Neural progenitor cell (in vitro differentiated cells): ENCODE data around the gene RALGAPA2.

ENCODE experiments used
- EZH2 ChIP-seq: fragments of 200-600 bp; sonication (generic); IDR thresholded peaks from 2 replicates; pipeline ENCODE4 v1.6.1; 2017; ENCODE audit warnings: antibody characterized with exemption, mild to moderate bottlenecking, moderate library complexity
- EZH2phosphoT487 ChIP-seq: fragments of 200-600 bp; sonication (generic); IDR thresholded peaks from 2 replicates; pipeline ENCODE4 v1.6.1; 2017; ENCODE audit warnings: antibody characterized with exemption
- TF ChIP-seq, protein P1 (sequence below): fragments of 200-600 bp; sonication (generic); IDR thresholded peaks from 2 replicates; pipeline ENCODE4 v1.5.1; 2017; ENCODE audit warnings: antibody characterized with exemption, mild to moderate bottlenecking

DNA sequence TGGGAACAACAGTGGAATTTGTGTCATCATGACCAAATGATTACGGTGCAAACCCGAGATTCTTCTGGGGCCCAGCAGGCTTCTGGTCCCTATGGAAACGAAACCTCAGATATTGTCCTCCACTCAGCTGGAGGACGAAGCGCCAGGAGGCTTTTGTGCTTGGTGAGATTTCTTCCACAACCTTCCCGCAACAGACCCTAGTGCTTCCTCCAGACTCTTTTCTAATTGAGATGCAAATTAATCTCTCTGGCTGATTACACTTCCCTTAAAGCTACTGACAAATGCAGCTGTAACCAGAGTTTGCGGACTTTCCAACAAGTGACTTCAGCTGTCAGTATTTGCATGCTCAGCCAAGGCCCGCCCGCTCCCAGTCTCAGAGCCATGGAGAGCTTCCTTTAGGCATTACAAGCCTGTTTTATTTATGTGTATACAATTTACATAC, 248.5 kb downstream of the RALGAPA2 start:
- TF ChIP-seq, protein P1, sequence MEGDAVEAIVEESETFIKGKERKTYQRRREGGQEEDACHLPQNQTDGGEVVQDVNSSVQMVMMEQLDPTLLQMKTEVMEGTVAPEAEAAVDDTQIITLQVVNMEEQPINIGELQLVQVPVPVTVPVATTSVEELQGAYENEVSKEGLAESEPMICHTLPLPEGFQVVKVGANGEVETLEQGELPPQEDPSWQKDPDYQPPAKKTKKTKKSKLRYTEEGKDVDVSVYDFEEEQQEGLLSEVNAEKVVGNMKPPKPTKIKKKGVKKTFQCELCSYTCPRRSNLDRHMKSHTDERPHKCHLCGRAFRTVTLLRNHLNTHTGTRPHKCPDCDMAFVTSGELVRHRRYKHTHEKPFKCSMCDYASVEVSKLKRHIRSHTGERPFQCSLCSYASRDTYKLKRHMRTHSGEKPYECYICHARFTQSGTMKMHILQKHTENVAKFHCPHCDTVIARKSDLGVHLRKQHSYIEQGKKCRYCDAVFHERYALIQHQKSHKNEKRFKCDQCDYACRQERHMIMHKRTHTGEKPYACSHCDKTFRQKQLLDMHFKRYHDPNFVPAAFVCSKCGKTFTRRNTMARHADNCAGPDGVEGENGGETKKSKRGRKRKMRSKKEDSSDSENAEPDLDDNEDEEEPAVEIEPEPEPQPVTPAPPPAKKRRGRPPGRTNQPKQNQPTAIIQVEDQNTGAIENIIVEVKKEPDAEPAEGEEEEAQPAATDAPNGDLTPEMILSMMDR = no peak
- no peak for TF ChIP-seq EZH2
- no peak for TF ChIP-seq EZH2phosphoT487
